D721Med (cell line): ENCODE measurements around the gene COL23A1.

Experiments
- DNase-seq: peaks from one replicate; pipeline ENCODE4 v3.0.0; 2011; ENCODE audit warnings: low spot score; ENCODE audit not compliant: insufficient read length
- FAIRE-seq: peaks from 2 replicates; lab custom pipeline; 2011; peaks lifted over from hg19 to GRCh38; lab: Jason Lieb, UNC
- CTCF ChIP-seq: IDR thresholded peaks from 2 replicates; pipeline ENCODE4 v1.5.1; 2012; ENCODE audit warnings: mild to moderate bottlenecking, control low read depth; ENCODE audit not compliant: insufficient read depth; ENCODE audit errors: missing control alignments

The COL23A1 gene

GRCh38 chr5:178555005-178555404 lies 35.2 kb downstream of the COL23A1 start:
- FAIRE-seq: no peak
- no peak for TF ChIP-seq CTCF

DNA sequence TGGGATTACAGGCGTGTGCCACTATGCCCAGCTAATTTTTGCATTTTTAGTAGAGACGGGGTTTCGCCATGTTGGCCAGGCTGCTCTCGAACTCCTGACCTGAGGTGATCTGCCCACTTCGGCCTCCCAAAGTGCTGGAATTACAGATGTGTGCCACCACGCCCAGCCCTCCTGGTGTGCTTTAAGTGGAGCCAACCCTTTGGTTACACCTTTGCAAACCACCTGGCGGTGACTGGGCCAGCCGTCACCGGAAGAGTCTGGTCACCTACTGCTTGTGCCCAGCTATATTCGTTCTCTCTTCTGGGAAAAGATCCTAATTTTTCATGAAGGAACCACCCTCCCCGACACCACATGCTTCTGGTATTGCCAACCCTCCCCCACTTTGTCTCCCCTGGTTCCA lies 35.9 kb downstream of the COL23A1 start:
- no peak for TF ChIP-seq CTCF
- DNase-seq (no peak), FAIRE-seq (no peak)

More at GRCh38 chr5:178555005-178555404, 35.2 kb downstream of the COL23A1 start:
- DNase-seq: no peak

DNA sequence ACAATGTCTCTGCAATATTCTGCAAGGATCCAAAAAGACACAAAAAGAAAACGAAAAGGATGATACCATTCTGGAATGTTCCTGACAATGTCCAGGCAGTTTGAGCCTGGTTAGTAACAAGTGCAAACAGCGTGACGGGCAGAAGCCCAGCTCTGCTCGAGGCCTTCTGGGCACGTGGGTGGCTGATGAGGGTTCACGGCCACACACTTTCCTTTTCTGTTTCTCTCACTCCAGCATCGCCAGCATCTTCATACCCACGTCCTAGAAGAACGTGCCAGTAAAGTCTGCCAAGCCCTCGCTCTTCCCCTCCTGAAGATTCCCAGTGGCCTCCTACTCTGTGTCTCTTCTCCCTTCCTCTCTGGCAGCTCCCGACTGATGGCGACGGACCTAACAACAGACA lies 36.7 kb downstream of the COL23A1 start:
- no peak for FAIRE-seq
- no peak for DNase-seq
- TF ChIP-seq CTCF: no peak

DNA sequence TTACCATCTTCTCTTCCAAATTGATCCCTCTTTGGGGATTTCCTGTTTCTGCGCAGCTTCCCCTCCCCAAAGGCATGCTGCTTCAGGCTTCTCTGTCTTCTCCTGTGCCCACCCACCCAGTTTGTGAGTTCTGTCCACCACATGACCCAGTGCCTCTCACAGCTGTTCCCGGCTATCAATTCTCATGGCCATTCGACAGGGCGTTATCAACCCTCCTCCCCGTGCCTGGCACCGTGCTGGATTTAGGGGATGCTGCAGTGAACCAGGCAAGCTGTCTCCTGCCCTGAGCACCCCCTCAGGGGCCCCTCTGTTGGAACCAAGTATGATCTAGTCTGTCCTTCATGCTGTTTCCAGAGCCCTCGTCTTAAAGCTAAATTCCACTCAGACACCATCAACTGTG lies 38.7 kb downstream of the COL23A1 start:
- TF ChIP-seq CTCF: no peak
- DNase-seq: no peak
- FAIRE-seq: no peak

GRCh38 chr5:178551059-178551458 lies 39.1 kb downstream of the COL23A1 start:
- FAIRE-seq (no peak), DNase-seq (no peak)
- TF ChIP-seq CTCF: peak; percentile 54

DNA sequence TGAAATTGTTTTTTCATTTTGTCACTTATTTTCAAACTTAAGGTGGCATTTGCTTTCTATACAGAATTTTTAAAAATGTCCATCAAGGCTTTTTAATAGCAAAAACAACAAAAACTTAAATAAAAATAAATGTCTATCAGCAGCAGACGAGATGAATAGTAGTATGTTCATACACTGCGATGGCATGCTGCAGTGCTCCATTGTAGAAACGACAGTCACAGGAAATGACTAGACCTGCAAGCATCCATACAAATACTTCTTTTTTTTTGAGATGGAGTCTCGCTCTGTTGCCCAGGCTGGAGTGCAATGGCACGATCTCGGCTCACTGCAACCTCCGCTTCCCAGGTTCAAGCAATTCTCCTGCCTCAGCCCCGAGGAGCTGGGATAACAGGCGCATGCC lies 41.4 kb downstream of the COL23A1 start:
- DNase-seq (no peak), FAIRE-seq (no peak)
- TF ChIP-seq CTCF: no peak

GRCh38 chr5:178547753-178548415 lies 42.3 kb downstream of the COL23A1 start:
- DNase-seq: no peak
- TF ChIP-seq CTCF: no peak
- FAIRE-seq: no peak
